Kidney (tissue), 14 donors: ENCODE data around the gene SOCS1. TPM values are rescaled to one million over a fixed set of nuclear protein-coding genes. Genes with fewer than 3 reads are reported as not detected.

Experiments
- DNase-seq, 5 donors: peaks; one replicate each; pipeline ENCODE4 v3.0.0-alpha.2; 2013 to 2020
- FAIRE-seq: peaks from 2 replicates; lab custom pipeline; 2012; peaks lifted over from hg19 to GRCh38; lab: Jason Lieb, UNC
- H3K27ac ChIP-seq, 2 donors: one replicate each; pipeline ENCODE4 v1.7.0; 2013; ENCODE audit warnings: low read depth in 2 of 2, low read length in 2 of 2, inconsistent platforms in 1 of 2
- H3K27me3 ChIP-seq: one replicate; pipeline ENCODE4 v1.7.1; 2013; ENCODE audit warnings: low read length, inconsistent platforms; ENCODE audit not compliant: control insufficient read depth, insufficient read depth
- H3K36me3 ChIP-seq, 3 donors: one replicate each; pipeline versions ENCODE4 v1.7.0 to v1.7.1; 2013; ENCODE audit warnings: low read length in 3 of 3, control low read depth in 1 of 3, inconsistent platforms in 1 of 3; ENCODE audit not compliant: insufficient read depth in 3 of 3, control insufficient read depth in 2 of 3
- H3K4me1 ChIP-seq, 3 donors: one replicate each; pipeline versions ENCODE4 v1.7.0 to v1.7.1; 2013; ENCODE audit warnings: low read length in 3 of 3, inconsistent platforms in 1 of 3, low read depth in 1 of 3; ENCODE audit not compliant: control insufficient read depth in 2 of 3, insufficient read depth in 2 of 3
- H3K4me3 ChIP-seq, 3 donors: one replicate each; pipeline versions ENCODE4 v1.7.0 to v1.8.1; 2013; ENCODE audit warnings: low read length in 3 of 3, control low read depth in 1 of 3, inconsistent platforms in 1 of 3
- H3K9ac ChIP-seq, 3 donors: one replicate each; pipeline versions ENCODE4 v1.7.0 to v1.7.1; 2013; ENCODE audit warnings: low read length in 3 of 3, control low read depth in 1 of 3, inconsistent platforms in 1 of 3
- H3K9me3 ChIP-seq, 3 donors: one replicate each; pipeline versions ENCODE4 v1.7.0 to v1.7.1; 2013; ENCODE audit warnings: low read length in 3 of 3, control low read depth in 1 of 3, inconsistent platforms in 1 of 3; ENCODE audit not compliant: control insufficient read depth in 2 of 3, insufficient read depth in 1 of 3
- intact Hi-C: fragments of 100-400 bp; cut with DNase I; formaldehyde crosslinking; loops from one replicate; pipeline ENCODE4 v1.11.1; 2022
- polyA plus RNA-seq: library from polyadenylated mRNA; stranded (reverse); fragments of 350-450 nt; fragmentation: Illumina TruSeq; extraction: RNeasy Lipid Tissue Mini Kit (QIAGEN cat#74804); gene quantifications from one replicate; pipeline ENCODE4 v1.2.3, GENCODE V29; 2014; ENCODE audit warnings: low read depth, low replicate concordance; ENCODE audit not compliant: insufficient read depth
- total RNA-seq: library from RNA; stranded (reverse); fragmentation: NEBNext Ultra II Directional; extraction: Animal tissue kit (Norgen Biotek cat#: 25700); gene quantifications from one replicate; pipeline ENCODE4 v1.2.1, GENCODE V29; 2021
- TF ChIP-seq, protein P1 (sequence below): IDR thresholded peaks from 3 replicates; pipeline ENCODE4 v1.5.1; 2012; ENCODE audit warnings: mild to moderate bottlenecking, moderate library complexity, borderline replicate concordance; ENCODE audit not compliant: insufficient read depth; ENCODE audit errors: extremely low read depth
- donor health status: control.
- donor health status: control.
- donor health status: control.
- donor health status: control.
- donor health status: control.
- donor health status: DM: yes; HTN: yes; CAD: no.
- donor health status: Normal renal cell carcinoma (clear cell type).

The SOCS1 gene
- total and polyA plus RNA-seq, 2 donors from 2014 or later = 10.4 to 21.8 TPM

DNA sequence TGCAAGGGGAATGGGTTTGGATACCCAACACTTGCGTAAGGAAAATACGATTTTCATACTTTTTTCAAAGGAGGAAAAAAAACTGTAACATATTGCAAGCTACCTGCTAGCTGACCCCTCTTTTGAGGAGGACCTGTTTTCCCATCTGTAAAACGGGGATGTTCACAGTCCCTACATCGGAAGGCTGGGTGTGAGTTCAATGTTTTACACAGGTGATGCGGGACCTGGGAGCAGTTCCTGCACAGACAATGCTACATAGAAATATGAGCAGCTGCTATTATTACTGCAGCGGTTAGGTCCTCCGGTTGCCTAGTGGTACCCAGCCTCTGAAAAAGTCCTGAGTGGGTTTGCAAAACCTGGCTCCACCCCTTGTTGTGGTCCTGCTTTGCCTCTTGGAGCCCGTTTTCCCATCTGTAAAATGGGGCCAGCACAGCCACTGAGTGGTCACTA lies 3.5 kb downstream of the SOCS1 start:
- Histone ChIP-seq H3K4me1 (peaks cover 0 to 18% (median 4%) of the 10 kb centered on the region in 3 donors), H3K27me3 (no peaks in the 10 kb centered on the region), H3K9ac (no peak overlapping the region), H3K9me3 (no peaks in the 10 kb centered on the region), H3K27ac (no peak overlapping the region), H3K36me3 (no peaks in the 10 kb centered on the region), H3K4me3 (no peak overlapping the region)
- TF ChIP-seq, protein P1, sequence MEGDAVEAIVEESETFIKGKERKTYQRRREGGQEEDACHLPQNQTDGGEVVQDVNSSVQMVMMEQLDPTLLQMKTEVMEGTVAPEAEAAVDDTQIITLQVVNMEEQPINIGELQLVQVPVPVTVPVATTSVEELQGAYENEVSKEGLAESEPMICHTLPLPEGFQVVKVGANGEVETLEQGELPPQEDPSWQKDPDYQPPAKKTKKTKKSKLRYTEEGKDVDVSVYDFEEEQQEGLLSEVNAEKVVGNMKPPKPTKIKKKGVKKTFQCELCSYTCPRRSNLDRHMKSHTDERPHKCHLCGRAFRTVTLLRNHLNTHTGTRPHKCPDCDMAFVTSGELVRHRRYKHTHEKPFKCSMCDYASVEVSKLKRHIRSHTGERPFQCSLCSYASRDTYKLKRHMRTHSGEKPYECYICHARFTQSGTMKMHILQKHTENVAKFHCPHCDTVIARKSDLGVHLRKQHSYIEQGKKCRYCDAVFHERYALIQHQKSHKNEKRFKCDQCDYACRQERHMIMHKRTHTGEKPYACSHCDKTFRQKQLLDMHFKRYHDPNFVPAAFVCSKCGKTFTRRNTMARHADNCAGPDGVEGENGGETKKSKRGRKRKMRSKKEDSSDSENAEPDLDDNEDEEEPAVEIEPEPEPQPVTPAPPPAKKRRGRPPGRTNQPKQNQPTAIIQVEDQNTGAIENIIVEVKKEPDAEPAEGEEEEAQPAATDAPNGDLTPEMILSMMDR = no peak
- intact Hi-C loops = no loop called here
- FAIRE-seq (no peak), DNase-seq (no peak)

GRCh38 chr16:11251525-11252481 lies 4.2 kb downstream of the SOCS1 start:
- Histone ChIP-seq H3K9me3 (no peaks in the 10 kb centered on the region), H3K4me3 (no peak overlapping the region), H3K9ac (no peak overlapping the region), H3K4me1 (peaks cover 0 to 13% (median under 1%) of the 10 kb centered on the region in 3 donors), H3K27me3 (no peaks in the 10 kb centered on the region), H3K36me3 (no peaks in the 10 kb centered on the region), H3K27ac (no peak overlapping the region)
- intact Hi-C loops = no loop called here
- TF ChIP-seq, protein P1 = no peak
- DNase-seq = no peak
- no peak for FAIRE-seq

DNA sequence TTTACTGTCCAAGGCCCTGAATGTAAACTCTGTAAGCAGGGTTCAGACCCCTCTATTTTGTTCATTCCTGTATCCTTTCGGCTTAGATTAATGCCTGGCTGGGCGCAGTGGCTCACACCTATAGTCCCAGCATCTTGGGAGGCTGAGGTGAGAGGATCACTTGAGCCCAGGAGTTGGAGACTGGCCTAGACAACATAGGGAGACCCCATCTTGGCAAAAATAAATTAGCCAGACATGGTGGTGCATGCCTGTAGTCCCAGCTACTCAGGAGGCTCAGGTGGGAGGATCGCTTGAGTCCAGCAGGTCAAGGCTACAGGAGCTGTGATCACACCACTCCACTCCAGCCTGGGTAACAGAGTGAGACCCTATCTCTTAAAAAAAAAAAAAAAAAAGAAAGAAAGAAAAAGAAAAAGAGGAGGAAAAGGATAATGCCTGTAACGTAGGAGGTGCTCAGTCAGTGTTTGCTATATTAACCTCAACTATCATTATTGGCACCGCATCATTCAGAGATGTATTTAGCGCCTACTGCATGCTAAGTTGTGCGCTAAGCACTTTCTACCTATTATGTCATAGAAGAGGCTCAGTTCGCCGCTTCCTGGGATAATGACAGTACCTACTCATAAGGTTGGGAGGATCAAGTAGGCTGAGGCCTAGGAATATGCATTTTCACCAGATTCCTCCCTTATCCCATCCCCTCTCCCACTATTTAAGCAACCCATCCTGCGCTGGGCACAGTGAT lies 5.0 kb downstream of the SOCS1 start:
- Histone ChIP-seq H3K27me3 (no peaks in the 10 kb centered on the region), H3K9me3 (no peaks in the 10 kb centered on the region)

More for the DNA sequence above, 5.0 kb downstream of the SOCS1 start:
- H3K9ac ChIP-seq = no peak overlapping the region
- no peak overlapping the region for H3K27ac ChIP-seq
- TF ChIP-seq, protein P1 = no peak
- H3K36me3 ChIP-seq = no peaks in the 10 kb centered on the region
- DNase-seq (no peak), FAIRE-seq (no peak)
- peaks cover 0 to 12% (median 0%) of the 10 kb centered on the region in 3 donors for H3K4me1 ChIP-seq
- intact Hi-C loops = no loop called here
- H3K4me3 ChIP-seq = no peak overlapping the region
